IMR-90 (cell line): ENCODE data around the gene ZFR2. TPM values are rescaled to one million over a fixed set of nuclear protein-coding genes. Genes with fewer than 3 reads are reported as not detected.

ENCODE experiments used
- ATAC-seq: fragments of 200-7000 bp; cut with Tn5 transposase; 2 replicates; pipeline ENCODE4 v1.9.1; 2020; ENCODE audit warnings: low read depth, mild to moderate bottlenecking, moderate library complexity
- BruUV-seq: library from RNA; stranded (reverse); fragments of 400-500 nt; replicated peaks from 2 replicates; lab custom pipeline; 2021; lab: Mats Ljungman, UMichigan
- CTCF ChIA-PET: fragments of 300-600 bp; formaldehyde crosslinking; extraction: SDS; loops from one replicate; lab custom pipeline; 2021; ENCODE audit warnings: antibody characterized with exemption; lab: Yijun Ruan, JAX
- POLR2A ChIA-PET: fragments of 300-600 bp; sonication (Branson Sonifier 250); formaldehyde crosslinking; loops from one replicate; lab custom pipeline; 2022; ENCODE audit warnings: antibody characterized with exemption; ENCODE audit not compliant: unreplicated experiment; lab: Charles Lee
- DNase-seq: peaks from one replicate; pipeline ENCODE4 v3.0.0; 2013
- H2AFZ ChIP-seq: replicated peaks from 2 replicates; pipeline ENCODE3; 2013; ENCODE audit warnings: low read length, mild to moderate bottlenecking; ENCODE audit not compliant: poor library complexity
- H2AK5ac ChIP-seq: 2 replicates; pipeline ENCODE4 v1.6.1; 2013; ENCODE audit warnings: low read depth, low read length, inconsistent platforms
- H2AK9ac ChIP-seq: replicated peaks from 2 replicates; pipeline ENCODE3; 2013; ENCODE audit warnings: mild to moderate bottlenecking, low read depth, low read length, moderate library complexity; ENCODE audit not compliant: poor library complexity
- H2BK120ac ChIP-seq: 2 replicates; pipeline ENCODE4 v1.6.1; 2013; ENCODE audit warnings: low read depth, low read length, inconsistent platforms
- H2BK15ac ChIP-seq: 3 replicates; pipeline ENCODE4 v1.6.1; 2013; ENCODE audit warnings: low read depth, low read length, inconsistent platforms
- H2BK20ac ChIP-seq: 2 replicates; pipeline ENCODE4 v1.6.1; 2013; ENCODE audit warnings: low read depth, mild to moderate bottlenecking, inconsistent platforms, low read length, moderate library complexity
- H2BK5ac ChIP-seq: 2 replicates; pipeline ENCODE4 v1.6.1; 2013; ENCODE audit warnings: mild to moderate bottlenecking, low read depth, low read length, inconsistent platforms; ENCODE audit not compliant: poor library complexity, severe bottlenecking
- H3K14ac ChIP-seq: replicated peaks from 2 replicates; pipeline ENCODE4 v1.6.1; 2013; ENCODE audit warnings: low read depth, low read length, inconsistent platforms
- H3K18ac ChIP-seq: 2 replicates; pipeline ENCODE4 v1.6.1; 2013; ENCODE audit warnings: low read depth, low read length, control low read depth
- H3K23ac ChIP-seq: 2 replicates; pipeline ENCODE4 v1.6.1; 2013; ENCODE audit warnings: low read depth, low read length, inconsistent platforms
- H3K27ac ChIP-seq: 2 replicates; pipeline ENCODE4 v1.5.1; 2013; ENCODE audit warnings: mild to moderate bottlenecking, control low read depth, low read length; ENCODE audit not compliant: insufficient read depth
- H3K27me3 ChIP-seq: 2 replicates; pipeline ENCODE4 v1.6.1; 2013; ENCODE audit warnings: low read length; ENCODE audit not compliant: control insufficient read depth, insufficient read depth
- H3K36me3 ChIP-seq: 2 replicates; pipeline ENCODE4 v1.6.1; 2013; ENCODE audit warnings: low read length, mixed read lengths; ENCODE audit not compliant: control insufficient read depth, insufficient read depth
- H3K4ac ChIP-seq: 2 replicates; pipeline ENCODE4 v1.6.1; 2013; ENCODE audit warnings: low read depth, low read length, inconsistent platforms
- H3K4me1 ChIP-seq: 2 replicates; pipeline ENCODE4 v1.6.1; 2013; ENCODE audit warnings: low read length, mixed read lengths; ENCODE audit not compliant: control insufficient read depth, insufficient read depth
- H3K4me2 ChIP-seq: 2 replicates; pipeline ENCODE4 v1.6.1; 2013; ENCODE audit warnings: low read depth, mild to moderate bottlenecking, control low read depth, low read length, moderate library complexity
- H3K4me3 ChIP-seq: 2 replicates; pipeline ENCODE4 v1.5.1; 2013; ENCODE audit warnings: low read depth, mild to moderate bottlenecking, control low read depth, low read length, moderate library complexity; ENCODE audit not compliant: insufficient read depth
- H3K56ac ChIP-seq: 2 replicates; pipeline ENCODE4 v1.6.1; 2013; ENCODE audit warnings: low read length, inconsistent platforms; ENCODE audit not compliant: insufficient read depth; ENCODE audit errors: extremely low read depth
- H3K79me1 ChIP-seq, 2 experiments: 2 replicates each; pipeline ENCODE4 v1.6.1; 2013; ENCODE audit warnings: low read length in 2 of 2, inconsistent platforms in 1 of 2, low read depth in 1 of 2
- H3K9ac ChIP-seq: 2 replicates; pipeline ENCODE4 v1.6.1; 2013; ENCODE audit warnings: low read depth, low read length, control low read depth
- H3K9me1 ChIP-seq: 2 replicates; pipeline ENCODE4 v1.6.1; 2013; ENCODE audit warnings: low read length, inconsistent platforms; ENCODE audit not compliant: insufficient read depth
- H3K9me3 ChIP-seq: 2 replicates; pipeline ENCODE4 v1.6.1; 2013; ENCODE audit warnings: low read length; ENCODE audit not compliant: control insufficient read depth, insufficient read depth
- H4K20me1 ChIP-seq: 2 replicates; pipeline ENCODE4 v1.6.1; 2013; ENCODE audit warnings: low read length, inconsistent platforms; ENCODE audit not compliant: insufficient read depth
- H4K5ac ChIP-seq: 2 replicates; pipeline ENCODE4 v1.6.1; 2013; ENCODE audit warnings: mild to moderate bottlenecking, low read depth, low read length, control low read depth
- H4K8ac ChIP-seq, 2 experiments: 2 replicates each; pipeline ENCODE4 v1.6.1; 2013; ENCODE audit warnings: low read depth in 2 of 2, low read length in 2 of 2, control low read depth in 1 of 2, inconsistent platforms in 1 of 2
- H4K91ac ChIP-seq: 2 replicates; pipeline ENCODE4 v1.6.1; 2013; ENCODE audit warnings: low read depth, low read length, inconsistent platforms; ENCODE audit not compliant: insufficient read depth
- BHLHE40 ChIP-seq: fragments of 150-350 bp; IDR thresholded peaks from 2 replicates; pipeline ENCODE4 v1.6.1; 2016; ENCODE audit warnings: mild to moderate bottlenecking, low read depth, low read length
- CEBPB ChIP-seq: IDR thresholded peaks from 2 replicates; pipeline ENCODE4 v1.6.1; 2012; ENCODE audit warnings: low read depth, low read length, improper control_type of control experiment
- CHD1 ChIP-seq: IDR thresholded peaks from 2 replicates; pipeline ENCODE4 v1.6.1; 2012; ENCODE audit warnings: low read depth, low read length, improper control_type of control experiment
- FOS ChIP-seq: fragments of 150-350 bp; IDR thresholded peaks from 2 replicates; pipeline ENCODE4 v1.6.1; 2016; ENCODE audit warnings: low read depth, low read length
- MAFK ChIP-seq: IDR thresholded peaks from 2 replicates; pipeline ENCODE4 v1.6.1; 2012; ENCODE audit warnings: low read depth, low read length, improper control_type of control experiment
- MAZ ChIP-seq: IDR thresholded peaks from 2 replicates; pipeline ENCODE4 v1.6.1; 2012; ENCODE audit warnings: low read depth, mild to moderate bottlenecking, low read length, improper control_type of control experiment, moderate library complexity, borderline replicate concordance
- MXI1 ChIP-seq: IDR thresholded peaks from 2 replicates; pipeline ENCODE4 v1.6.1; 2012; ENCODE audit warnings: low read depth, mild to moderate bottlenecking, low read length, moderate library complexity, borderline replicate concordance
- NFE2L2 ChIP-seq: fragments of 150-350 bp; IDR thresholded peaks from 2 replicates; pipeline ENCODE4 v1.6.1; 2016; ENCODE audit warnings: low read depth, mild to moderate bottlenecking, low read length
- POLR2A ChIP-seq: IDR thresholded peaks from 2 replicates; pipeline ENCODE4 v1.6.1; 2012; ENCODE audit warnings: mild to moderate bottlenecking, low read depth, low read length
- RAD21 ChIP-seq: IDR thresholded peaks from 2 replicates; pipeline ENCODE4 v1.6.1; 2012; ENCODE audit warnings: low read length, improper control_type of control experiment
- RCOR1 ChIP-seq: IDR thresholded peaks from 2 replicates; pipeline ENCODE4 v1.6.1; 2012; ENCODE audit warnings: mild to moderate bottlenecking, low read length, improper control_type of control experiment; ENCODE audit not compliant: insufficient replicate concordance
- RFX5 ChIP-seq: IDR thresholded peaks from 2 replicates; pipeline ENCODE4 v1.8.0; 2012; ENCODE audit warnings: low read depth, mild to moderate bottlenecking, low read length, moderate library complexity
- SMC3 ChIP-seq: fragments of 150-350 bp; IDR thresholded peaks from 2 replicates; pipeline ENCODE4 v1.6.1; 2016; ENCODE audit warnings: low read depth, mild to moderate bottlenecking, antibody characterized with exemption, low read length, moderate library complexity
- WGBS, 2 experiments: methylation state at CpG; one replicate each; pipeline versions ENCODE4 v1.1.5 to v1.1.7; 2013; ENCODE audit warnings: missing lambda C conversion rate in 2 of 2; ENCODE audit not compliant: insufficient read length in 1 of 2; ENCODE audit errors: extremely low coverage in 2 of 2; 5-methylcytosine and 5-hydroxymethylcytosine counted together
- dilution Hi-C: fragments of 300-500 bp; cut with HindIII; formaldehyde crosslinking; loops from one replicate; pipeline ENCODE4 v1.14.3; 2018; ENCODE audit warnings: low sequenced_read_pairs; ENCODE audit not compliant: unreplicated experiment
- in situ Hi-C: fragments of 300-500 bp; cut with MboI; formaldehyde crosslinking; loops from 3 replicates; pipeline ENCODE4 v1.14.3; 2019; ENCODE audit warnings: low sequenced_read_pairs, inconsistent platforms, mixed read lengths
- intact Hi-C: fragments of 100-400 bp; cut with micrococcal nuclease; formaldehyde crosslinking; loops from 2 replicates; pipeline ENCODE4 v1.10.0; 2022
- polyA plus RNA-seq, 3 experiments: library from polyadenylated mRNA; depleted of rRNA; stranded (reverse); fragments of >200 nt; gene quantifications; 2 replicates each; pipeline ENCODE4 v1.2.3, GENCODE V29; 2012; ENCODE audit warnings: low replicate concordance in 1 of 3
- total RNA-seq: library from RNA; depleted of rRNA; stranded (reverse); fragments of >200 nt; gene quantifications from 2 replicates; pipeline ENCODE4 v1.2.3, GENCODE V29; 2012
- TF ChIP-seq, protein P1 (sequence below): fragments of 150-350 bp; IDR thresholded peaks from 2 replicates; pipeline ENCODE4 v1.6.1; 2016; ENCODE audit warnings: low read depth, mild to moderate bottlenecking, low read length, moderate library complexity, borderline replicate concordance
- TF ChIP-seq, protein P2 (sequence below): conservative IDR thresholded peaks from 2 replicates; pipeline ENCODE4 v1.5.1; 2012; ENCODE audit warnings: mild to moderate bottlenecking, low read depth, low read length, improper control_type of control experiment
- TF ChIP-seq, protein P3 (sequence below): fragments of 150-350 bp; IDR thresholded peaks from 2 replicates; pipeline ENCODE4 v1.6.1; 2017; ENCODE audit warnings: mild to moderate bottlenecking, antibody characterized with exemption, low read length, low read depth

Gene ZFR2
- total and polyA plus RNA-seq, 2 of the 4 experiments (the other 2 are of a cell fraction): 0.19 TPM; not detected in 1

DNA sequence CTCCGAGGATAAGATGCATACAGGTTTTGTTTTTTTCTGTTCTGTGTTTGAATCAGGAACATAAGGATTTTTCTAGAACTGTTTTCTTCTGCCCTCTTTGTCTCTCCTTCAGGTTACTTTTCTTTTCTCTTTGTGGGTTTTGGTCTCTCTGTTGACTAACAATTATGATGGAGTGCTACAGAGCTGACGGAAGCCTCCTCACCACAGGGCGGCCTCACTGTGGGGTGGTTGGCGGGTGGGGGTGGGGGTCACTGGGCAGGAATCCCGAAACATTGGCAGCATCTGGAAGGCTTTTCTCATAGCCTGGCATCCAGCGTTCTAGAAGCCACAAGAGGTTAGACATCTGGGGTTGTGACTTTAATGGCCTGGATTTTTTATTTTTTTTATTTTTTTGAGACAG lies 70.7 kb downstream of the ZFR2 start:
- Histone ChIP-seq H3K14ac (no peak overlapping the region), H3K56ac (no peak overlapping the region), H3K4me3 (no peak overlapping the region), H2AFZ (no peak overlapping the region), H3K27ac (no peak overlapping the region), H2AK5ac (no peak overlapping the region), H3K27me3 (peaks cover 28% of the 10 kb centered on the region), H3K4me2 (no peak overlapping the region), H3K9ac (no peak overlapping the region), H3K18ac (no peak overlapping the region), H4K8ac (no peak overlapping the region), H3K36me3 (no peaks in the 10 kb centered on the region), H3K79me1 (no peaks in the 10 kb centered on the region), H3K23ac (no peak overlapping the region), H2BK5ac (no peak overlapping the region), H3K9me3 (peaks cover 8% of the 10 kb centered on the region), H2AK9ac (no peak overlapping the region), H2BK20ac (no peak overlapping the region), H4K91ac (no peak overlapping the region), H2BK15ac (no peak overlapping the region), H4K20me1 (no peaks in the 10 kb centered on the region), H3K4me1 (no peaks in the 10 kb centered on the region), H2BK120ac (no peak overlapping the region), H3K4ac (no peak overlapping the region), H4K5ac (no peak overlapping the region), H3K9me1 (no peaks in the 10 kb centered on the region)
- in situ Hi-C loops (no loop called here), dilution Hi-C loops (no loop called here), intact Hi-C loops (no loop called here)
- no CpG with 5 or more reads among the region's 6 CpGs for WGBS, 2 experiments
- no TSS peak for BruUV-seq
- CTCF ChIA-PET: no interaction called here
- POLR2A ChIA-PET: no interaction called here
- ATAC-seq (no peak), DNase-seq (no peak)
- TF ChIP-seq MXI1: no peak
- TF ChIP-seq NFE2L2: no peak
- no peak for TF ChIP-seq POLR2A
- no peak for TF ChIP-seq RCOR1
- no peak for TF ChIP-seq CEBPB
- TF ChIP-seq RFX5: no peak
- TF ChIP-seq RAD21: no peak
- TF ChIP-seq BHLHE40: no peak
- no peak for TF ChIP-seq CHD1
- no peak for TF ChIP-seq FOS
- TF ChIP-seq MAZ: no peak
- TF ChIP-seq, protein P1, sequence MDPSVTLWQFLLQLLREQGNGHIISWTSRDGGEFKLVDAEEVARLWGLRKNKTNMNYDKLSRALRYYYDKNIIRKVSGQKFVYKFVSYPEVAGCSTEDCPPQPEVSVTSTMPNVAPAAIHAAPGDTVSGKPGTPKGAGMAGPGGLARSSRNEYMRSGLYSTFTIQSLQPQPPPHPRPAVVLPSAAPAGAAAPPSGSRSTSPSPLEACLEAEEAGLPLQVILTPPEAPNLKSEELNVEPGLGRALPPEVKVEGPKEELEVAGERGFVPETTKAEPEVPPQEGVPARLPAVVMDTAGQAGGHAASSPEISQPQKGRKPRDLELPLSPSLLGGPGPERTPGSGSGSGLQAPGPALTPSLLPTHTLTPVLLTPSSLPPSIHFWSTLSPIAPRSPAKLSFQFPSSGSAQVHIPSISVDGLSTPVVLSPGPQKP: no peak
- TF ChIP-seq, protein P2, sequence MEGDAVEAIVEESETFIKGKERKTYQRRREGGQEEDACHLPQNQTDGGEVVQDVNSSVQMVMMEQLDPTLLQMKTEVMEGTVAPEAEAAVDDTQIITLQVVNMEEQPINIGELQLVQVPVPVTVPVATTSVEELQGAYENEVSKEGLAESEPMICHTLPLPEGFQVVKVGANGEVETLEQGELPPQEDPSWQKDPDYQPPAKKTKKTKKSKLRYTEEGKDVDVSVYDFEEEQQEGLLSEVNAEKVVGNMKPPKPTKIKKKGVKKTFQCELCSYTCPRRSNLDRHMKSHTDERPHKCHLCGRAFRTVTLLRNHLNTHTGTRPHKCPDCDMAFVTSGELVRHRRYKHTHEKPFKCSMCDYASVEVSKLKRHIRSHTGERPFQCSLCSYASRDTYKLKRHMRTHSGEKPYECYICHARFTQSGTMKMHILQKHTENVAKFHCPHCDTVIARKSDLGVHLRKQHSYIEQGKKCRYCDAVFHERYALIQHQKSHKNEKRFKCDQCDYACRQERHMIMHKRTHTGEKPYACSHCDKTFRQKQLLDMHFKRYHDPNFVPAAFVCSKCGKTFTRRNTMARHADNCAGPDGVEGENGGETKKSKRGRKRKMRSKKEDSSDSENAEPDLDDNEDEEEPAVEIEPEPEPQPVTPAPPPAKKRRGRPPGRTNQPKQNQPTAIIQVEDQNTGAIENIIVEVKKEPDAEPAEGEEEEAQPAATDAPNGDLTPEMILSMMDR: no peak
- TF ChIP-seq SMC3: no peak
- TF ChIP-seq, protein P3, sequence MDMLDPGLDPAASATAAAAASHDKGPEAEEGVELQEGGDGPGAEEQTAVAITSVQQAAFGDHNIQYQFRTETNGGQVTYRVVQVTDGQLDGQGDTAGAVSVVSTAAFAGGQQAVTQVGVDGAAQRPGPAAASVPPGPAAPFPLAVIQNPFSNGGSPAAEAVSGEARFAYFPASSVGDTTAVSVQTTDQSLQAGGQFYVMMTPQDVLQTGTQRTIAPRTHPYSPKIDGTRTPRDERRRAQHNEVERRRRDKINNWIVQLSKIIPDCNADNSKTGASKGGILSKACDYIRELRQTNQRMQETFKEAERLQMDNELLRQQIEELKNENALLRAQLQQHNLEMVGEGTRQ: no peak
- TF ChIP-seq MAFK: no peak
